H9 (cell line): Measurements from ENCODE around the gene FLT1. TPM values are rescaled to one million over a fixed set of nuclear protein-coding genes. Genes with fewer than 3 reads are reported as not detected.

Source experiments
- DNase-seq: peaks from one replicate; pipeline ENCODE4 v3.0.0-alpha.2; 2017
- H2AFZ ChIP-seq: one replicate; pipeline ENCODE4 v1.6.1; 2013; ENCODE audit warnings: mild to moderate bottlenecking, low read length, control low read depth, moderate library complexity
- H2AK5ac ChIP-seq: 2 replicates; pipeline ENCODE4 v1.6.1; 2013; ENCODE audit warnings: low read length, control low read depth, mixed read lengths; ENCODE audit not compliant: insufficient read length
- H2BK120ac ChIP-seq: one replicate; pipeline ENCODE4 v1.6.1; 2013; ENCODE audit warnings: low read depth, mild to moderate bottlenecking, low read length, control low read depth, inconsistent platforms; ENCODE audit not compliant: poor library complexity, severe bottlenecking
- H2BK12ac ChIP-seq: 2 replicates; pipeline ENCODE4 v1.6.1; 2013; ENCODE audit warnings: low read length, control low read depth, mixed read lengths, low read depth; ENCODE audit not compliant: insufficient read length
- H2BK15ac ChIP-seq: 2 replicates; pipeline ENCODE4 v1.6.1; 2013; ENCODE audit warnings: low read depth, low read length, control low read depth
- H2BK20ac ChIP-seq: one replicate; pipeline ENCODE4 v1.6.1; 2013; ENCODE audit warnings: low read depth, mild to moderate bottlenecking, low read length, control low read depth, inconsistent platforms; ENCODE audit not compliant: poor library complexity, severe bottlenecking
- H2BK5ac ChIP-seq: 2 replicates; pipeline ENCODE4 v1.6.1; 2013; ENCODE audit warnings: low read length, control low read depth, mixed read lengths; ENCODE audit not compliant: insufficient read length
- H3K14ac ChIP-seq: 2 replicates; pipeline ENCODE4 v1.6.1; 2013; ENCODE audit warnings: low read length, control low read depth; ENCODE audit not compliant: insufficient read depth
- H3K18ac ChIP-seq: 2 replicates; pipeline ENCODE4 v1.6.1; 2013; ENCODE audit warnings: low read depth, mild to moderate bottlenecking, mixed read lengths, low read length, control low read depth; ENCODE audit not compliant: insufficient read length
- H3K23ac ChIP-seq: 2 replicates; pipeline ENCODE4 v1.6.1; 2013; ENCODE audit warnings: low read length, control low read depth, mixed read lengths, low read depth; ENCODE audit not compliant: insufficient read length
- H3K23me2 ChIP-seq: 2 replicates; pipeline ENCODE4 v1.6.1; 2013; ENCODE audit warnings: low read depth, mild to moderate bottlenecking, mixed read lengths, low read length, control low read depth; ENCODE audit not compliant: insufficient read length, poor library complexity, severe bottlenecking
- H3K27ac ChIP-seq: 2 replicates; pipeline ENCODE4 v1.5.1; 2013; ENCODE audit warnings: low read length, control low read depth, mixed read lengths, low read depth; ENCODE audit not compliant: insufficient read length
- H3K27me3 ChIP-seq: 2 replicates; pipeline ENCODE4 v1.6.1; 2013; ENCODE audit warnings: low read length, control low read depth, inconsistent platforms; ENCODE audit not compliant: insufficient read depth
- H3K4ac ChIP-seq: 2 replicates; pipeline ENCODE4 v1.6.1; 2013; ENCODE audit warnings: low read depth, mild to moderate bottlenecking, control low read depth, inconsistent platforms, low read length, moderate library complexity
- H3K4me1 ChIP-seq: 2 replicates; pipeline ENCODE4 v1.6.1; 2013; ENCODE audit warnings: low read length, control low read depth, inconsistent platforms; ENCODE audit not compliant: insufficient read depth
- H3K4me2 ChIP-seq: 2 replicates; pipeline ENCODE4 v1.6.1; 2013; ENCODE audit warnings: low read length, control low read depth, mixed read lengths; ENCODE audit not compliant: insufficient read length, insufficient read depth
- H3K56ac ChIP-seq: 2 replicates; pipeline ENCODE4 v1.6.1; 2013; ENCODE audit warnings: low read depth, mild to moderate bottlenecking, mixed read lengths, low read length, control low read depth; ENCODE audit not compliant: insufficient read length
- H3K79me1 ChIP-seq: 2 replicates; pipeline ENCODE4 v1.6.1; 2013; ENCODE audit warnings: low read depth, mild to moderate bottlenecking, moderate library complexity, low read length, control low read depth, inconsistent platforms; ENCODE audit not compliant: insufficient read depth, poor library complexity, severe bottlenecking
- H3K79me2 ChIP-seq: 2 replicates; pipeline ENCODE4 v1.6.1; 2013; ENCODE audit warnings: low read length, control low read depth, inconsistent platforms; ENCODE audit not compliant: insufficient read depth
- H3K9ac ChIP-seq: 2 replicates; pipeline ENCODE4 v1.6.1; 2013; ENCODE audit warnings: low read length, control low read depth, mixed read lengths; ENCODE audit not compliant: insufficient read length; ENCODE audit errors: extremely low read depth
- H3K9me3 ChIP-seq: one replicate; pipeline ENCODE4 v1.6.1; 2013; ENCODE audit warnings: low read depth, low read length, inconsistent platforms; ENCODE audit not compliant: control insufficient read depth
- H3T11ph ChIP-seq: one replicate; pipeline ENCODE4 v1.6.1; 2013; ENCODE audit warnings: mild to moderate bottlenecking, low read length, control low read depth, inconsistent platforms
- H4K20me1 ChIP-seq: one replicate; pipeline ENCODE4 v1.6.1; 2013; ENCODE audit not compliant: control insufficient read depth, insufficient read length, insufficient read depth
- H4K5ac ChIP-seq: 2 replicates; pipeline ENCODE4 v1.6.1; 2013; ENCODE audit warnings: low read depth, mild to moderate bottlenecking, mixed read lengths, low read length, control low read depth; ENCODE audit not compliant: insufficient read length
- H4K8ac ChIP-seq: replicated peaks from 2 replicates; pipeline ENCODE4 v1.6.1; 2013; ENCODE audit warnings: low read length, control low read depth, mixed read lengths, low read depth; ENCODE audit not compliant: insufficient read length
- H4K91ac ChIP-seq: 2 replicates; pipeline ENCODE4 v1.6.1; 2013; ENCODE audit warnings: low read depth, mild to moderate bottlenecking, moderate library complexity, mixed read lengths, low read length, control low read depth; ENCODE audit not compliant: insufficient read length
- H3K27ac Mint-ChIP-seq, 3 experiments: 2 replicates in 2 of 3; 3 replicates in 1 of 3; pipeline ENCODE4 v1.8.0; 2020 to 2021; ENCODE audit warnings: mixed read lengths in 3 of 3, mild to moderate bottlenecking in 1 of 3, moderate library complexity in 1 of 3
- H3K27me3 Mint-ChIP-seq: 2 replicates; pipeline ENCODE4 v1.8.0; 2021; ENCODE audit warnings: low read depth, mild to moderate bottlenecking, moderate library complexity, mixed read lengths
- H3K36me3 Mint-ChIP-seq, 3 experiments: 2 replicates in 2 of 3; 3 replicates in 1 of 3; pipeline ENCODE4 v1.8.0; 2020 to 2021; ENCODE audit warnings: low read depth in 3 of 3, mixed read lengths in 3 of 3; ENCODE audit not compliant: insufficient read depth in 1 of 3
- H3K4me1 Mint-ChIP-seq, 2 experiments: 2 replicates each; pipeline ENCODE4 v1.8.0; 2020; ENCODE audit warnings: mixed read lengths in 2 of 2
- H3K4me3 Mint-ChIP-seq, 2 experiments: 2 replicates in 1 of 2; 3 replicates in 1 of 2; pipeline ENCODE4 v1.8.0; 2020 to 2021; ENCODE audit warnings: mild to moderate bottlenecking in 2 of 2, mixed read lengths in 2 of 2, moderate library complexity in 1 of 2
- H3K9me3 Mint-ChIP-seq, 2 experiments: 2 replicates in 1 of 2; 3 replicates in 1 of 2; pipeline ENCODE4 v1.8.0; 2020; ENCODE audit warnings: mild to moderate bottlenecking in 2 of 2, mixed read lengths in 2 of 2, moderate library complexity in 1 of 2
- CTCF ChIP-seq: fragments of 200-600 bp; sonication (generic); conservative IDR thresholded peaks from 3 replicates; pipeline ENCODE4 v1.8.0; 2021; ENCODE audit warnings: antibody characterized with exemption, mild to moderate bottlenecking
- WGBS: extraction: QIAGEN DNeasy Blood & Tissue Kit; methylation state at CpG from one replicate; pipeline ENCODE4 v1.1.7; 2013; ENCODE audit warnings: missing lambda C conversion rate, low lambda C conversion rate, mixed read lengths; ENCODE audit not compliant: insufficient read length; ENCODE audit errors: extremely low coverage; 5-methylcytosine and 5-hydroxymethylcytosine counted together
- total RNA-seq: library from RNA; stranded (reverse); gene quantifications from 2 replicates; pipeline ENCODE4 v1.2.1, GENCODE V29; 2021

The FLT1 gene
- total RNA-seq, 1 experiment from 2014 or later = 84.1 TPM

- Mint-ChIP-seq H3K9me3 (no peaks in the 10 kb centered on the region), H3K36me3 (peaks cover 9 to 42% (median 16%) of the 10 kb centered on the region in 3 experiments; a peak in 6 of 7 replicates), H3K27ac (no peak overlapping the region), H3K4me1 (peaks cover 18 to 33% of the 10 kb centered on the region in 2 experiments), H3K27me3 (no peaks in the 10 kb centered on the region), H3K4me3 (no peak overlapping the region)
- no peak overlapping the region for H4K91ac ChIP-seq
- H4K8ac ChIP-seq = no peak overlapping the region
- H3K4me2 ChIP-seq = no peak overlapping the region
- no peak overlapping the region for H2BK12ac ChIP-seq
- no peaks in the 10 kb centered on the region for H3K23me2 ChIP-seq
- H3K9ac ChIP-seq = no peak overlapping the region
- no peak overlapping the region for H2AK5ac ChIP-seq
- no peaks in the 10 kb centered on the region for H4K20me1 ChIP-seq
- H3K79me2 ChIP-seq = no peaks in the 10 kb centered on the region
- peaks cover 3% of the 10 kb centered on the region for H3K79me1 ChIP-seq
- no peak overlapping the region for H3K23ac ChIP-seq
- no peak overlapping the region for H3K18ac ChIP-seq
- no peak overlapping the region for H3K14ac ChIP-seq
- no peak overlapping the region for H3K27ac ChIP-seq
- H2BK5ac ChIP-seq = no peak overlapping the region
- DNase-seq = no peak
- no CpG with 5 or more reads among the region's 10 CpGs for WGBS
- H2AFZ ChIP-seq = no peak overlapping the region
- no peak overlapping the region for H2BK120ac ChIP-seq
- no peak overlapping the region for H3K56ac ChIP-seq
- no peaks in the 10 kb centered on the region for H3K4me1 ChIP-seq
- H4K5ac ChIP-seq = no peak overlapping the region
- no peak overlapping the region for H2BK15ac ChIP-seq
- H3K4ac ChIP-seq = no peak overlapping the region
- H2BK20ac ChIP-seq = no peak overlapping the region
- H3T11ph ChIP-seq = no peak overlapping the region
- no peaks in the 10 kb centered on the region for H3K27me3 ChIP-seq
- TF ChIP-seq CTCF = no peak
- H3K9me3 ChIP-seq = no peaks in the 10 kb centered on the region
Measured at GRCh38 chr13:28250542-28250941, 244.4 kb downstream of the FLT1 start.

Other genes starting within 250 kb of the FLT1 start
- gene POMP, start 164.0 kb upstream of the FLT1 start, total RNA-seq = 102 and 103 TPM in 2 replicates
- 0.22 and 0.26 TPM in 2 replicates for gene SLC46A3, start 223.8 kb upstream of the FLT1 start, total RNA-seq